GM18499 (cell line): ENCODE measurements around the gene ATF6.

Experiments
- ATAC-seq: cut with Tn5 transposase; IDR thresholded peaks from one replicate; pipeline ENCODE4 v1.9.1; 2021; ENCODE audit warnings: moderate number of reproducible peaks; ENCODE audit not compliant: insufficient read depth, unreplicated experiment

ATF6 gene

DNA sequence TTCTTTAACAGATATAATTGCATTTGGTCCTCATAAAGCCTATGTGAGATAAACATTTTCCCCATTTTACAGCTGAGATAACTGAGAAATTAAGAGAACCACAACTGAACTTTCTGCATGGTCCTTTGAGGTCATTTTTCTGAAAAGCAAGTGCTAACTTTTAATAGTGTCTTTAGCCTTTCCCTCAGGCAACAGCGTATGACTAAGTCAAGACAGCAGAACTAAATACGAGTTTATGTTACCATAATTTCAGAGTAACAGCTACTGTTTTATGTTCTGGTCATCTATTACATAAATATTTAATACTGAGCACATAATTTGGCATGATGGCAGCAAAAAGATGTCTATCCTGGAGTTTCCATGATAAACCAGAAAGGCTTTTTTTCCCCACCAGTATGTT, 161.9 kb downstream of the ATF6 start:
- no peak for ATAC-seq

DNA sequence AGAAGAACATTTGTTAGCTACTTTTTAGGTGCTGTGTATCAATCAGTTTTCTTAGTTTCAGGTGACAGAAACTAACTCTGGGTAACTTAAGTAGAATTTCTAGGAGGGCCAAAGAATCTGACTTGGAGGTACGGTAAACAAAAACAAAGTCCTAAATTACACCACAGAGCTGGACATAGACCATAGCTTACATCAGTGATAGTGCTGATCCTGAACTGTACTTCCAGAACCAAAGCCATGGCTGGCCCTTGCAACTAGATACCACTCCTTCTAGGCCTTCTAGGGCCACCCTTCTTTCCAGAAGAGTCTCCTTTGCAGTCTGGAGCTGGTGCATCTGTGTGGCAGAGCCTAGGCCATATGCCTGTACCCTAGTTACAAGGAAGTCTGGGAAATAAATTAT, 163.0 kb downstream of the ATF6 start:
- no peak for ATAC-seq

DNA sequence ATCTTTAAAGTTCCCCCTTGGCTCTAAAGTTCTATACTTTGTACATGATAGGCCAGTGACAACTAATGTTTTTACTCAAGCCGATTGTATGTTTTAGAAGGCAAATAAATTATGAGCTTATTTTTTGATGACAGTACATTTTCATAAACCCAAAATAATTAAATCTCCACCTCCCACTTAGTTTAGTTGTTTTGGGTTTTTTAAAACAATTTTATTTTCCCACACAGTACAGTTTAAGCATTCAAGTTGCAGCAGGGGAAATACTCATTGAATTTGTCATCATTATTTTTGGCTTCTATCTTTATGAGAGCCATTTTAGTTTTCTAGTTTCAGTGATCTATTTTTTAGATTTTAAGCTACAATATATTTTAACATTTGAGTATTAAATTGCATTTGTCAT, 163.9 kb downstream of the ATF6 start:
- no peak for ATAC-seq

DNA sequence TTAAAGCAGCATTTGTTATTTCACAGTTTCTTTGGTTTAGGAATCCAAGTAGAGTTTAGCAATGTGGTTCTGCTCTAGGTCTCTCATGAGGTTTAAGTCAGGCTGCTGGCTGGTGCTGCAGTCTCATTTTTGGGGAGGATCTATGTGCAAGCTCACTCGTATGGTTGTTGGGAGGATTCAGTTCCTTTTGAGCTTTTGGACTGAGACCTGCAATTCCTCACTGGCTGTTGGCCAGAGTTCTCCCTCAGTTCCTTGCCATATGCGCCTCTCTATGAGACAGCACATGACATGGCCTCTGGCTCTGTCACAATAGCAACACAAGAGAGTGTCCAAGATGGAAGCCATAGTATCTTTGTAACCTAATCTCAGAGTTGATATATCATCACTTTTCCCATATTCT, 166.5 kb downstream of the ATF6 start:
- no peak for ATAC-seq

DNA sequence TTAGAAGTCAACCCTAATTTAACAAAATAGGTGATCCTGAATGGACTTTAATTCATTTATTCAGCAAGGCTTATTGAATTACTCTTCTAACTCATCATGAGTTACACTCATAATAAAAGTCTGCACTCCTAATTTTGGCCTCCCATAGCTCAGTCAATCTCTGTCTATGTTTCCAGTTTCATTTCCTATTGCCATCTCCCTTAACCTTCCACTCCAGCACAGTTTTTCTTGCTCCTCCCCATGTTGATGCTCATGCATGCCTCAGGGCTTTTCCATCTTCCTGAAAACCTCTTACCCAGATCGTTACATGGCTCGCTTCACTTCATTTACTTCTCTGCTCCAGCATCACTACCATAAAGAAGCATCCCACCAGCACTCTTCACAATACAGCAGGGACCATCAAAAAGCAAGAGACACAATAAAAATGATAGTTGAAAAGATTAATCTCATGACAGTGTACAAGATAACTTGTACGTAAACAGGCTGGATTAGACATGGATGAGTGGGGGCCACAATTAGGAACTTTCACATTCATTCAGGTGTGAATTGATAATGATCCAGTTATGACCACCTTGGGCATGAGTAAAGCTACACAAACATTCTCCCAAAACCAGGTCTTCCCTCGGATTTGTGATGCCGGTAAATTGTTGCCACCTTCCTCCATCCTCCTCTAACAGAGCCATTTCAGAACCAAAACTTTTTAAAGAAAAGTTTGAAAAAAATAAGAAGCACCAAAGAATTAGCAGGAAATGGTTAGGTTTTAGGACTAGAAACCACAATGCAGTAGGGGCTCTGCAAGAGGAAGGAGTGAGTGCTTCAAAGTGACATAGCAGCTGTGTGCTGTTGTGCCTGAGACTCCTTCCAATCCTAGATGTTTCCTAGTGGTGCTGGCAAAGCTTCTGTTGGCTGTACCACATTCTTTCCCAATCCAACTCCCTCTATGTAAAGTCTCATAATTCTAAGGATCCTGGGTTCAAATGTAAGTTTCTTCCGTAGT, 167.8 kb downstream of the ATF6 start:
- ATAC-seq, result no peak

DNA sequence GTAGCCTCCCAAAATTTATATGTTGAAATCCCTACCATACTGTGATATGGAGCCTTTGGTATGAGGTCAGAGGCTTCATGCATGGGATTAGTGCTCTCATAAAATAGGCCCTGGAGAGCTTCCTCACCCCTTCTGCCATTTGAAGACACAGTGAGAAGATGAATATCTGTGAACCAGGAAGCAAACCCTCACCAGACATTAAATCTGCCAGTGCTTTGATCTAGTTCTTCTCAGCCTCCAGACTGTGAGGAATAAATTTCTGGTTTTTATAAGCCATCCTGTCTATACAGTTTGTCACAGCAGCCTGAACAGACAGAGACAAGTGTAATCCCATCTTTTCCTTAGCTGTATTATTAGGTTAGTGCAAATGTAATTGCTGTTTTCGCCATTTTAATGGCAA, 169.1 kb downstream of the ATF6 start:
- ATAC-seq, result no peak

DNA sequence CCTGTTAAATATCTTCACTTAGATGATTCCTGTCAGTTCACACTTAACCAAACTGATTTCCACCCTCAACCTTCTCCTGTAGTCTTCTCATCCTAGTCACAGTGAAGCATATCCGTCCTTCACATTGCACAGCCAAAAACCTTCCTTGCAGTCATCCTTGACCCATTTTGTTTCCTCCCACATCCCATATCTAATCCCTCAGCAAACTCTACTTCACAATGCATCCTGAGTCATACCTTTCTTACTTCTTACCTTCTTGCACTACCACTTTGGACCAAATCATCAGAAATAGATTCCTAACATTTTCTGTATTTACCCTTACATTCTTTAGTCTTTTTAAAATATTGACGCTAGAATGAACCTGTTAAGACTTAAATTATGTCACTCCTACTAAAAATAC, 170.7 kb downstream of the ATF6 start:
- no peak for ATAC-seq

DNA sequence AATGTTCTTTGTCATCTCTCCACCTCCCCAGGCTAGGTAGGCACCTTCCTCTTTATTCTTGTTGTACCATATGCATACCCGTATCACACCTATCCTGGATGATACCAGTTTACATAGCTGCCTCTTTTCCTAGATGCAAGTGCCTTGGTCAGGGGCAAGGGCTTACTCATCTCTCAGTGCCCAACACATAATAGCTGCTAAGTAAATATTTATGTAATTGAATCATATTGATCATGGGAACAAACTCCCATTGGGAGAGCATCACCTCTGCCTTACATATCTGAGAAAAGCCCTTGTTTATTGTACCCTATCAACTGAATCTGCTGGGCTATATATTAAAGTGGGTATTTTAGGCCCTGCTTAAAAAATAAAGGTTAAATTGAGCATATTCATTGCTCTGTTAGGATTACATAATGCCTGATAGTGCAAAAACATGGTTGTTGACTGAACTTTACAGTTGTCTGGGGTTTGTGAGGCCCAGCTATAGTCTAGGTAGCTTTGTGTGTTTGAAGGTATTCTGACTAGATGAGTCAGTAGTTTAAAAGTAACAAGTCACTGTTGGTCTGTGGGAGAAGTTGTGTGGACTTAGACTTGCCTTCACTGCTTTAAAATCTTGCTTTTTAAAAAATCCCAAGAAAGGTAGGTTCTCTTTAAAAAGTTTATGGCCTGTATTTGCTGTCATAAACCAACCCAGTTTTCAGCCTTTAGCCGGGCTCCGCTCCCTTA, 174.9 kb downstream of the ATF6 start:
- ATAC-seq, result no peak

DNA sequence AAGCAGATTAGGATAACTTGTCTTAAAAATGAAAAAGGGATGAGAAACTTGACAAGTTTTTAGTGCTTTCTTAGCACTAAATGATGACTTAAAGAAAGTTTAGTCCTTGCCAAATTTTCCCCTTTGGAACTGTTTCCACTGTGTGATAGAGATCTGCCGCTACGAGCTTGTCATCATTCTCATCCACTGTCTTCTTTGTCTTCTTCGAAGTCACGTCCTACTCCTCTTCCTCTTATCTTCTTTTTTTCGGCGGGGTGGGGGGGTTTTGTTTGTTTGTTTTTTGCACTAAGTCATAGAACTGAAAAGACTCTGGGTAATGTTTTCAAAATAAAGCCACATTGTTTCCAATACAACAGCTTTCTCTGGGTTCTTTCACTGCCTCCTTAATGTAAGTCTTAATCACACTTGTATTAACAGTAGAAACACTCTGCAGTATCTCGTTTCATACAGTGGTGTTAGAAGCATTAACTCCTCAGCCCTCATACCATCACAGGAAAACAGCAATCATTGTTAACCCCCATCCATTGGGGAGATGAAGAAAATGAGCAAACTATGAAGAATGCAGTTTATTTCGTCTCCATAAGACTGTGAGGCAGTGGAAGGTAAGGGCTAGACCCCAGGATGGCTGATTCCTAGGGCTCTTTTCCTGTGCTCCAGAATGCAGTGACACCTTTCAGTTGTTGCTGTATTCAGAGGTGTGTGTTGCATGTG, 175.8 kb downstream of the ATF6 start:
- ATAC-seq, result no peak

DNA sequence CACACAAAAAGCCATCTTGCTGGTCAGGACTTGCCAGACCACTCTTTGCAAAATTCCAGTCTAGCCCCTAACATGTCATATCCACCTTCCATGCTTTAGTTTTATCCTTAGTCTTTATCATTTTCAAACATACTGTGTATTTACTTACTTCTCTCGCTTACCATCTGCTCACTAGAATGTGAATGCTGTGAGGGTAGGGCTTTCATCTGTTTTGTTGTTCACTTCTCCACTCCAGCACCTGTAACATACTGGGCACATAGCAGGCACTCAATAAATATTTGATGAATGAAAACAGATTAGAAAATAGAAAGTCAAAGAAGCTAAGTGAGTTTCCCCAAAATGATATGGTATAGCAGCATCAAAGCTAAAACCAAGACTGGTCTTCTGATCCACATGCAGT, 177.6 kb downstream of the ATF6 start:
- ATAC-seq, result no peak

DNA sequence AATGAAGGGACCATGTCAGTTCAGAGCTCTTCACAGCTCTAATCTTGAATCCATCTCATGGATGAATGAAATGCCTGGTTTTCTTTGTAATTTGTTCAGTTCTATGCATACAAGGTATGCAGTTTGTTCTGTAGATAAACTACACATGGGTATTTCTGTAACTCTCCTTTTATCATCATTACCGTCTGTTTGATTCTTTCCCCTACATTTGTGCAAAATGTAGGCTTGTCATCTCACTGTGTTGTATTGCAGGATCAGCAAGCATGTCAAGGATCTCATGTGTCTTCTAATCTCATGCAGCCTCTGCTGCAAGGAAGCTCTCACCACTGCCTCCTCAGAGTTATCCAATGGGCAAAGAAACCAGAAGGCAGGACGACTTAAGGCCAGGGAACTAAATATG, 178.3 kb downstream of the ATF6 start:
- no peak for ATAC-seq

DNA sequence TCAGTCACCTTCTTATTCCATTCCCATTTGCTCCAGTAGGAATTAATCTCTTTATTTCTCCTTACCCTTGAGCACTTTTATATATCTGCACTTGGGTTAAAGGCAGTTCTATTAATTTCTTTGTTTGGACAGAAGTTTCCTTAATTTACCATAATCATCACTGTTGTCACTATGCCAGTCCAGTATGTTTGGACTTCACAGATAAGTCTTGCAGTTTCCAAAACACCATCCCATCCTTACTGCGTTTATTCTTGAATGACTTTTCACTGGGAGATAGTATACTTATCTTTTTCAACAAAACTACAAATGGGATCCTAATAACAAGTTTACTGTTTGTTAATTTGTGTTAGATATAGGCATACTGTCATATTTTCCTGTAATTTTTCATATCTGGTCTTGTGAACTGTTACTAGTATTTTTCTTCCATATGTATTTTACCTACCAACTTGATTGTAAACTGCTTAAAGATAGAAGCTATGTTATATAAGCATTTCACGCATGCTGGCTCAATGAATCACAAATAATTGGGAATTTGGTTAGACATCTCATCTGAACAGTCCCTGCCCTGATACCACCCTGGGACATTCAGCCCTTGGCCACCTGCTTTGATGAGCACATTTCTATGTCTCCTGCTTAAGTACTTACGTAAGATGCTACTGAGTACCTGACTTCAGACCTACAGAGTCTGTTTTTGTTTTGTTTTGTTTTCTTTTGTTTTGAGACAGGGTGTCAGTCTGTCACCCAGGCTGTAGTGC, 179.4 kb downstream of the ATF6 start:
- ATAC-seq, result no peak

DNA sequence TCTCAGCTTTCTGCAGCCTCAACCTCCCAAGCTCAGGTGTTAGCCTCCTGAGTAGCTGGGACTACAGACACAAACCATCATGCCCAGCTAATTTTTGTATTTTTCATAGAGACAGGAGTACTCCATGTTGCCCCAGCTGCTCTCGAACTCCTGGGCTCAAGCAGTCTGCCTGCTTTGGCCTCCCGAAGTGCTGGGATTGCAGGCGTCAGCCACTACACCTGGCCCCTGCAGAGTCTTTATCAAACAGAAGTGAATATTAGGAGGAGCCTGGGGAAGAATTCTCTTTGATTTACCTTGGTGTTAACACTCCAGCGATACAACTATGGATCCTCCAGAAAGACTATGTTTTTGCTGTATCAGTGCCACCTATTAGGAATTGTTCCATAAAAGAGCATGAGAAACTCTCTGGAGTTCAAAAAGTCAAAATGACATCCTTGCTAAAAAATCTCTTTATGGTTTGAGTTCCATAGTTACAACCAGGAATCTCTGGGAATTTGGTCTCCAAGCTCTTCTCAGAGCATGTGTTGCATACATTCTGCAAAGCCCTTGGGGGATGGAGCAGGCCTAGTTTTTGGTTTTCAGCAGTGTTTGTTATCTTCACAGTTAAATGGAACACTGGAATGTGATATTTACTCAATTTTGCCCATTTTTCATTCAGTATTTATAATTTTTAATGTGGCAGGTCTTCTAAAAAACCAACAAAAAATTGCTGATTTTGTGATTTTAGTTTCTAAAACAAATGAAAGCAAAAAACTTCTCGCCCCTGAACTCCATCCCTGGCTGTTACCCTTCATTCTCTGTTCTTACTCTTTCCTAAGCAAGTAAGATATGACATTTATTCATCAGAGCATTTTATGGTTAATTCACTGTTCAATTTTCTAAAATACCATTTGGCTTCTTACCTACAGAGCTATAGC, 180.2 kb downstream of the ATF6 start:
- ATAC-seq, result no peak

DNA sequence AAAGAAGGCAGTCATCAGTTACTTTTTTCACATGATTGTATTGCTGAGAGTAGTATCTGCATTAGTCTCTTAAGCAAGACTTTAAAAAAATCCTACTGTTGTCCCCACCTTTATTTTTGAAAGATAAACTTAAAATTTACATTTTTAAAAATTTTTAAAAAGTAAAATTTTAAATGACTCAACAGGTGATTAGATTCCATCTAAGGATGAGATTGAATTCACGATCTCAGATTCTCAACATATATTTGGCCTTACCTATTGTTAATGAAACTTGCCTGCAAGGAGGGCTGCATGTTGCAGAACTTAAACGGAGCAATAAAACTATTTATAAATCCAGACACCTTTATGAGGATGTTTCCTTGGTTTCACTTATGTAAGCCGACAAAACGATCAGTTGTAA, 182.3 kb downstream of the ATF6 start:
- ATAC-seq, result no peak

DNA sequence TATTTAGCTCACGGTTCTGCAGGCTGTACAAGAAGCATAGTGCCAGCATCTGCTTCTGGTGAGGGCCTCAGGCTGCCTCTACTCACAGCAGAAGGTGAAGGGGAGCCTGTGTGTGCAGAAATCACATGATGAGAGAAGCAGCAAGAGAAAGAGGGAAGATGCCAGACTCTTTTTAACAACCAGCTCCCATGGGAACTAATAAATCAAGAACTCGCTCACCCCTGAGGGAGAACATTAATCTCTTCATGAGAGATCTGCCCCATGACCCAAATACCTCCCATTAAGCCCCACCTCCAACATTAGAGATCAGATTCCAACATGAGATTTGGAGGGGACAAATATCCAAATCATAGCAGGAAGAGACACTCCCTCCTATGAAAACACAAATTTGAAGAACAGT, 183.4 kb downstream of the ATF6 start:
- ATAC-seq, result no peak

DNA sequence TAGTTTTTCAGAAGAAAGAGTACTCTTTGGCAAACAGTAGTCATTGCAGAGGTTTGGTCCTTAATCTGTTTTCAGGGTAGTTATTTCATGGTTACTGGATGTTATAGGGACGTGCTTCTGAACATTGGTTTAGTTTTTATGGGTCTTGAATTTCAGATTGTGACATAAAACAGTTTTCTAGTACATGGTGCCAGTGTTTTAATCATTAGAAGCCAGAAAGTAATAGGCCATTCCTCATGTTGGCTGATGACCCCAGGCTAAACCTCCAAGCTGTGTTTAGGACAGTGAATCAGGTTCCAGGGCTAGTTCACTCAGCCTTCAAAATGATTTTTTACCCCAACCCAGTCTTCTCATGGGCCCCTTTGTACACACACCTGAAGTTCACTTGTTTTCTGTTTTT, 184.3 kb downstream of the ATF6 start:
- ATAC-seq, result no peak

DNA sequence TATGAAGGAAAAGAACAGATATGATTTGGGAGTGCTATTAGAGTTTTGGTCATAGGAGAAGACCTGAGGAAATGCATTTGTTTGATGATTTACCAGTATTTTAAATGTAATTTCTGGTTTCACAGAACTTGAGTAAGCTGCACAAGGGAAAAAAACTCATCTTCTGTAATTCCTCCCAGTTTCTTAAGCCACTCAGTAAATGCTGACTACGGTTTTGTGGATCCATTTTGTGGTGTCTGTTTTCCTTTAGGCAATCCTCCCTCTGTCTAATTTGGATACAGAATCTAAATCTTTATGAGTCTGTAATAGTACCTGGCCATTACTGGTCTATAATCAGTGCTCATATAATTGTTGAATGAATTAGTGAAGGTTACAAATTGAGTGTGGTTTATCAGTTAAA, 185.5 kb downstream of the ATF6 start:
- no peak for ATAC-seq

DNA sequence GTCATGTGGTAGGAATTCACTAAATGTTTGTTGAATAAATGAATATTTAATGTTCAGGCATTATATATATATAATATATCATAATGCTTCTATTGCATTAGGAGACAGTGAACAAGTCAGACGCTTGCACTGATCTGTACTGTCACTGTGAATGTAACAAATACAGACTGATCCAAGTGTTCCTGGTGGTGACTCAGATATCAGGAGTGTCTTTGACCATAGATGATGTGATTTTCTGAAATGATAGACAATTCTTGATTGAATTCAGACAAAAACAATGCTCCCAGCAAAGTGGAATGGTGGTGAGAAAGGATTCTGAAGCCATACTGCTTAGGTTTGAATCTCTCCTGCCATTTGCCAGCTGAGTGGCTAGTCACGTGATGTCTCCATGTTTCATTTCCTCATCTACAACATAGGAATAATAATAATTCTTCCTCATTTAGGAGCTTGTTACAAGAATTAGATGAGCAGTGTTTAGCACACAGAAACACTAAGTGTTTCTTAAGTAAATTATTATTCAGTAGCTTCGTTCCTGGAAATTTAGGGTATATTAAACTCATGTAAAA, 186.6 kb downstream of the ATF6 start:
- no peak for ATAC-seq
